ENCODE results near the gene PDXK.

- TF ChIP-seq POLR2AphosphoS5 (IDR thresholded peaks at IDR 0.05; ENCODE audit: insufficient read depth, low read depth, low read length) (no peak), POLR2A (IDR thresholded peaks at IDR 0.05; ENCODE audit: low read depth, low read length) (no peak), JUN (IDR thresholded peaks at IDR 0.05; ENCODE audit: borderline replicate concordance, insufficient read depth, insufficient read length, low read depth) (no peak), EZH2 (IDR thresholded peaks at IDR 0.05; ENCODE audit: borderline replicate concordance, low read depth, low read length, severe bottlenecking) (no peak), MAX (IDR thresholded peaks at IDR 0.05; ENCODE audit: insufficient read depth, insufficient read length) (no peak), MYC (IDR thresholded peaks at IDR 0.05; ENCODE audit: low read depth, low read length) (no peak), GATA2 (IDR thresholded peaks at IDR 0.05; ENCODE audit: insufficient read depth, insufficient read length, low read depth, low read length) (no peak)
- TF ChIP-seq, protein P1, sequence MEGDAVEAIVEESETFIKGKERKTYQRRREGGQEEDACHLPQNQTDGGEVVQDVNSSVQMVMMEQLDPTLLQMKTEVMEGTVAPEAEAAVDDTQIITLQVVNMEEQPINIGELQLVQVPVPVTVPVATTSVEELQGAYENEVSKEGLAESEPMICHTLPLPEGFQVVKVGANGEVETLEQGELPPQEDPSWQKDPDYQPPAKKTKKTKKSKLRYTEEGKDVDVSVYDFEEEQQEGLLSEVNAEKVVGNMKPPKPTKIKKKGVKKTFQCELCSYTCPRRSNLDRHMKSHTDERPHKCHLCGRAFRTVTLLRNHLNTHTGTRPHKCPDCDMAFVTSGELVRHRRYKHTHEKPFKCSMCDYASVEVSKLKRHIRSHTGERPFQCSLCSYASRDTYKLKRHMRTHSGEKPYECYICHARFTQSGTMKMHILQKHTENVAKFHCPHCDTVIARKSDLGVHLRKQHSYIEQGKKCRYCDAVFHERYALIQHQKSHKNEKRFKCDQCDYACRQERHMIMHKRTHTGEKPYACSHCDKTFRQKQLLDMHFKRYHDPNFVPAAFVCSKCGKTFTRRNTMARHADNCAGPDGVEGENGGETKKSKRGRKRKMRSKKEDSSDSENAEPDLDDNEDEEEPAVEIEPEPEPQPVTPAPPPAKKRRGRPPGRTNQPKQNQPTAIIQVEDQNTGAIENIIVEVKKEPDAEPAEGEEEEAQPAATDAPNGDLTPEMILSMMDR (IDR thresholded peaks at IDR 0.05; ENCODE audit: extremely low read depth in 1 of 2, insufficient read depth in 1 of 2, low read depth in 1 of 2, low read length in 2 of 2), result no peak
Observed at GRCh38 chr21:43744725-43745124, 25.8 kb downstream of the PDXK start.

Measured in endothelial cell of umbilical vein (primary cell).